GM15510 (cell line): ENCODE data around the gene LEO1.

Experiments used
- POLR2A ChIP-seq: IDR thresholded peaks from 3 replicates; pipeline ENCODE4 v1.6.1; 2011; ENCODE audit warnings: borderline replicate concordance; ENCODE audit not compliant: insufficient read length; ENCODE audit errors: extremely low read depth

LEO1 gene

GRCh38 chr15:51971375-51972133 is at the start of gene LEO1:
Gene LEO1, minus strand, starts transcription at chr15:51971778. Its CDS starts 33 bp downstream, at chr15:51971745.
- TF ChIP-seq POLR2A = peak; percentile 88

- no peak for TF ChIP-seq POLR2A
These were observed 49.6 kb upstream of the LEO1 start for GRCh38 chr15:52021128-52021671.

- no peak for TF ChIP-seq POLR2A
These were observed 48.9 kb upstream of the LEO1 start for GRCh38 chr15:52020221-52021085.

- TF ChIP-seq POLR2A = peak; percentile 53
These were observed 48.0 kb upstream of the LEO1 start for GRCh38 chr15:52019394-52020220.

GRCh38 chr15:52018693-52019393 is 47.3 kb upstream of the LEO1 start, which contains the start of gene MAPK6:
Gene MAPK6, plus strand, starts transcription at chr15:52019219. Its CDS starts 27,242 bp downstream, at chr15:52046461.
- TF ChIP-seq POLR2A = peak; percentile 85

GRCh38 chr15:52018244-52018643 is 46.7 kb upstream of the LEO1 start:
- no peak for TF ChIP-seq POLR2A

GRCh38 chr15:52016316-52016715 is 44.7 kb upstream of the LEO1 start:
- TF ChIP-seq POLR2A = no peak

GRCh38 chr15:52014616-52015015 is 43.0 kb upstream of the LEO1 start:
- TF ChIP-seq POLR2A = no peak

- no peak for TF ChIP-seq POLR2A
These were observed 41.7 kb upstream of the LEO1 start for GRCh38 chr15:52013151-52013791.

- TF ChIP-seq POLR2A = no peak
These were observed 40.6 kb upstream of the LEO1 start for GRCh38 chr15:52012210-52012609.

- no peak for TF ChIP-seq POLR2A
These were observed 40.1 kb upstream of the LEO1 start for GRCh38 chr15:52011711-52012144.

GRCh38 chr15:52010633-52011595 is 39.3 kb upstream of the LEO1 start:
- TF ChIP-seq POLR2A = no peak
